ENCODE measurements around the gene PIAS4.
A peak's percentile ranks its signal among the peaks of the same experiment; 100 is the strongest.
"Not testable (repeated sequence)": the region's sequence is repeated elsewhere in the genome, so short reads cannot be mapped to it uniquely, and the experiment has no call there.

Gene PIAS4, protein sequence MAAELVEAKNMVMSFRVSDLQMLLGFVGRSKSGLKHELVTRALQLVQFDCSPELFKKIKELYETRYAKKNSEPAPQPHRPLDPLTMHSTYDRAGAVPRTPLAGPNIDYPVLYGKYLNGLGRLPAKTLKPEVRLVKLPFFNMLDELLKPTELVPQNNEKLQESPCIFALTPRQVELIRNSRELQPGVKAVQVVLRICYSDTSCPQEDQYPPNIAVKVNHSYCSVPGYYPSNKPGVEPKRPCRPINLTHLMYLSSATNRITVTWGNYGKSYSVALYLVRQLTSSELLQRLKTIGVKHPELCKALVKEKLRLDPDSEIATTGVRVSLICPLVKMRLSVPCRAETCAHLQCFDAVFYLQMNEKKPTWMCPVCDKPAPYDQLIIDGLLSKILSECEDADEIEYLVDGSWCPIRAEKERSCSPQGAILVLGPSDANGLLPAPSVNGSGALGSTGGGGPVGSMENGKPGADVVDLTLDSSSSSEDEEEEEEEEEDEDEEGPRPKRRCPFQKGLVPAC

DNA sequence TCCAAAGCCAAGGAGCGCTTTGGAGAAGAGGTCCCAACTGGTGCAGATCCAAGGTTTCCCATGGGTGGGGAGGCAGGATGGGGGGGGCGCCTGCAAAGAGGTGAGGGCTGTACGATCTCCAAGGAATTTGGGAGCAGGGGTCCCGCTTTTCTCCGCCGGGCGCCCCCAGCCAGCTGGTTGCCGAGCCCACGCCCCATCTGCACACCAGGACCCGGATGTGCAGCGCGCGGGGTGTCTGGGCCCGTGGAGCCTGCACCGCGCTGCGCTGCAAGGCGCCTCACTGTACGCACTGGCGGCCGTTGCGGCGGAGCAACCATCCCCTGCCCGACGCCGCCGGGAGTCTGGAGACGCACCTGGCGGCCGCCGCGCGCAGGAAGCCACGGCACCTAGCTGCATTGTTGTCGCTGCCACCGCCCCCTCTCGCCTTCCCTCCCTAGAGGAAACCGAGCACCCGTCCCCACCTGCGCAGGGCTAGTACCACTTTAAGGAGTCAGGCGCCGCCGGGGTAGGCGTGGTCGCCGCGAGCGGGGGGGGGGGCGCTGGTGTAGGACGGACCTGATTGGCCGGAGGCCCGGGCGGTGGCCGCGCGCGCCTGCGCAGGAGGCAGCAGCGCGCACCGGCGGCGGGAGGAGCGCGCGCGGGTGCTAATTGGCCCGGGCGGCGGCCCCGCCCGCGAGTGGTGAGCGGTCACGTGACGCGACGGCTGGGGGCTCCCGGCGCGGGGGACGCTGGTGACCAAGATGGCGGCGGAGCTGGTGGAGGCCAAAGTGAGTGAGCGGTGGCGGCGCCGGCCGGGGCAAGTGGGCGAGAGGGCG lies at the start of gene PIAS4:
Gene PIAS4 (plus strand): TSS at position 716 of the 815 bp plus-strand sequence. CDS start 25 bp downstream, at position 741.
- peaks cover 23% of the 10 kb centered on the region for H3K4me1 Mint-ChIP-seq (ENCODE audit: low read depth)
- peak within 1 kb of the TSS; percentile 70 for H3K27ac Mint-ChIP-seq
- H3K27me3 Mint-ChIP-seq, result no peaks in the 10 kb centered on the region
- H3K9me3 Mint-ChIP-seq (ENCODE audit: low read depth), result no peaks in the 10 kb centered on the region
- no peaks in the 10 kb centered on the region for H3K36me3 Mint-ChIP-seq
- peak within 1 kb of the TSS; percentile 88 for H3K4me3 Mint-ChIP-seq

DNA sequence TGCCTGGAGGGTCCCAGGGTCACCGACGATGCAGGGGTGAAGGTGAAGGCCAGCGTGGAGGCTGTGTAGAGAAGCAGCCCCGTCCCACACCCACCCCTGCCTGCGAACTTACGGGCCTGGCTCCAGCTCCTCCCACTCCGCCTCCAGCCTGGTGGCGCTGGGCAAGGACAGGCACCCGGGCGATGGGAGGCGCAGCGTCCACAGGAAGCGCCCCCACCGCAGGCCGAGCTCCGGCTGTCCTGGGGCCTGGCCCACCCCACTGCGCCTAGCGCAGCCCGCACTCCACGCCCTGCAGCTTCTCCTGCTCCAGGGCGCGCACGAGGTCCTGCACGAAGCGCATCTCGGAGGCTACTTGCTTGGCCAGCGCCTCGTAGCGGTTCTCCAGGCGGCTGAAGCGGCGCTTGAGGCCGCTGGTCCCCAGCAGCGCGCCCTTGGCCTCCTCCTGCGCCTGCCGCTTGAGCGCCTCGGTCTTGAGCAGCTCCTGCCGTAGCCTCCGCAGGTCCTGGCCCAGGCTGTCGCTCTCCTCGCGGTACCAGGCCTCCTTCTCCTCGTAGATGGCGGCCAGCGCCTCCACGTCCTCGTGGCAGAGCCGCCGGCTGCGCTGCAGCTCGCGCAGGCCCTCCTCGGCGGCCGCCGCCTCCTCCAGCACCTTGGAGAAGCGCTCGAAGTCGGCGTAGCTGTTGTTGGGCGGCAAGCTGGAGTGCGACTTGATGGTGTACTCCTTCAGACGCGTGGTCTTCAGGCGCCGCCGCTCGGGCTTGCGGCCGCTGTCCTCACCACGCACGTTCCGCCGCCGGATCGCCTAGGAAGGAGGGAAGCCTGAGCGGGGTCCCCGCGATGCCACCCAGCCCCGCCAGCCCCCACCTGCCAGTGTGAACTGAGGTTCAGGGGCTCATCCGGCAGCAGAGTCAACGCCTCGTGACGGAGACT lies 48.4 kb upstream of the PIAS4 start:
- Mint-ChIP-seq H3K9me3 (ENCODE audit: low read depth) (no peaks in the 10 kb centered on the region), H3K27me3 (no peaks in the 10 kb centered on the region), H3K4me1 (ENCODE audit: low read depth) (no peaks in the 10 kb centered on the region), H3K36me3 (no peaks in the 10 kb centered on the region), H3K4me3 (no peak overlapping the region), H3K27ac (no peak overlapping the region)

DNA sequence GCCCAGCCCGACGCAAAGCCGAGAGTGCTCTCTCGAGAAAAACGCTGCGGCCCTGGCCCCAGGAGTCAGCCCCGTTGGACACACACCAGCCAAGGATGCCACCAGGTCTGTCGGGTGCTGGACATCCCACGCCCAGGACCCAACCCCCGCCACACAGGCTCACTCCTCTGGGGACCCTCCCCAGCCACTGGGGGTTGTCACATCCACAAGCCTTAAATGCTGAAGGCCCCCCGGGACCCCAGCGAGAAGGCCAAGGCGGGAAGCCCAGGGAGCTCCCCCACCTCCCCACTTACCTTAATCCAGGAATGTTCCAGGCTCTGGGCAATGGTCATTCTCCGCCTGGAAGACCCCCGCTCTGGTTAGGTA lies 47.8 kb upstream of the PIAS4 start:
- Mint-ChIP-seq H3K27me3 (no peaks in the 10 kb centered on the region), H3K4me1 (ENCODE audit: low read depth) (no peaks in the 10 kb centered on the region), H3K36me3 (no peaks in the 10 kb centered on the region), H3K27ac (no peak overlapping the region), H3K4me3 (no peak overlapping the region), H3K9me3 (ENCODE audit: low read depth) (no peaks in the 10 kb centered on the region)

DNA sequence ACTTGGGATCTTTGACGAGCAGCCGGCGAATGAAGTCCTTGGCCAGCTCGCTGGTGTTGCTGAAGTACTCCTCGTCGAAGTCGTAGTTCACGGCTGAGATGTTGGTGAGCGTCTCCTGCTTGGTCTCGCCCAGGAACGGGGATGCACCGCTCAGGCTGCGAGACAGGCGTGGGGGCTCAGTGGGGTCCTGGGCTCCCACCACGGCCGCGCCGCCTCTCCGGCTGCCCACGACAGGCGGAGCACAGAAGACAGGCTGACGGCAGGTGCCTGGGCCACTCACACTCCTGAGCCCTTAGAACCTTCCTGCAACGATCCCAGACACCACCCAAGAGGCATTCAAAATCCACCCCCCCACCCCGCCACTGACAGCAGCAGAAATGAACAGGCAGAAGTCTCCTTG lies 46.5 kb upstream of the PIAS4 start:
- Mint-ChIP-seq H3K4me1 (ENCODE audit: low read depth) (no peaks in the 10 kb centered on the region), H3K4me3 (no peak overlapping the region), H3K27ac (no peak overlapping the region)

GRCh38 chr19:3963458-3964255 lies 43.9 kb upstream of the PIAS4 start:
- no peak overlapping the region for H3K27ac Mint-ChIP-seq
- H3K9me3 Mint-ChIP-seq (ENCODE audit: low read depth), result no peaks in the 10 kb centered on the region
- peaks cover 11% of the 10 kb centered on the region for H3K4me1 Mint-ChIP-seq (ENCODE audit: low read depth)
- H3K27me3 Mint-ChIP-seq, result no peaks in the 10 kb centered on the region
- H3K36me3 Mint-ChIP-seq, result no peaks in the 10 kb centered on the region
- no peak overlapping the region for H3K4me3 Mint-ChIP-seq

More for the DNA sequence above, 46.5 kb upstream of the PIAS4 start:
- Mint-ChIP-seq H3K27me3 (no peaks in the 10 kb centered on the region), H3K9me3 (ENCODE audit: low read depth) (no peaks in the 10 kb centered on the region), H3K36me3 (no peaks in the 10 kb centered on the region)

GRCh38 chr19:3964256-3965194 lies 43.0 kb upstream of the PIAS4 start:
- no peaks in the 10 kb centered on the region for H3K36me3 Mint-ChIP-seq

GRCh38 chr19:3966051-3967017 lies 41.2 kb upstream of the PIAS4 start:
- Mint-ChIP-seq H3K36me3 (no peaks in the 10 kb centered on the region), H3K27ac (no peak overlapping the region), H3K27me3 (no peaks in the 10 kb centered on the region)

More at GRCh38 chr19:3964256-3965194, 43.0 kb upstream of the PIAS4 start:
- Mint-ChIP-seq H3K4me1 (ENCODE audit: low read depth) (peaks cover 14% of the 10 kb centered on the region), H3K4me3 (no peak overlapping the region), H3K27me3 (no peaks in the 10 kb centered on the region), H3K9me3 (ENCODE audit: low read depth) (no peaks in the 10 kb centered on the region), H3K27ac (no peak overlapping the region)

DNA sequence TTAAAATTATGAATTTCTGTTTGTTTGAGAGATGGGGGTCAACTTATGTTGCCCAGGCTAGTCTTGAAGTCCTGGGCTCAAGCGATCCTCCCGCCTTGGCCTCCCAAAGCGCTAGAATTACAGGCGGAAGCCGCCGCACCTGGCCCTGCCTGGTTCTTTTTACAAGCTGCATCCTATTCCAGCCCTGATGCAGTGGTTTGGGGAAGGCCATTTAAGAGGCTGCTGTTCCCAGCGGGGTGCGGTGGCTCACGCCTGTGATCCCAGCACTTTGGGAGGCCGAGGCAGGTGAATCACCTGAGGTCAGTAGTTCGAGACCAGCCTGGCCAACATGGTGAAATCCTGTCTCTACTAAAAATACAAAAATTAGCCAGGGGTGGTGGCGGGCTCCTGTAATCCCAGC lies 39.6 kb upstream of the PIAS4 start:
- H3K27me3 Mint-ChIP-seq; H3K4me3 Mint-ChIP-seq; H3K36me3 Mint-ChIP-seq; H3K27ac Mint-ChIP-seq; H3K9me3 Mint-ChIP-seq (ENCODE audit: low read depth): not testable (repeated sequence)
- peaks cover 28% of the 10 kb centered on the region for H3K4me1 Mint-ChIP-seq (ENCODE audit: low read depth)

More at GRCh38 chr19:3966051-3967017, 41.2 kb upstream of the PIAS4 start:
- Mint-ChIP-seq H3K4me3 (no peak overlapping the region), H3K9me3 (ENCODE audit: low read depth) (no peaks in the 10 kb centered on the region), H3K4me1 (ENCODE audit: low read depth) (peaks cover 26% of the 10 kb centered on the region)

DNA sequence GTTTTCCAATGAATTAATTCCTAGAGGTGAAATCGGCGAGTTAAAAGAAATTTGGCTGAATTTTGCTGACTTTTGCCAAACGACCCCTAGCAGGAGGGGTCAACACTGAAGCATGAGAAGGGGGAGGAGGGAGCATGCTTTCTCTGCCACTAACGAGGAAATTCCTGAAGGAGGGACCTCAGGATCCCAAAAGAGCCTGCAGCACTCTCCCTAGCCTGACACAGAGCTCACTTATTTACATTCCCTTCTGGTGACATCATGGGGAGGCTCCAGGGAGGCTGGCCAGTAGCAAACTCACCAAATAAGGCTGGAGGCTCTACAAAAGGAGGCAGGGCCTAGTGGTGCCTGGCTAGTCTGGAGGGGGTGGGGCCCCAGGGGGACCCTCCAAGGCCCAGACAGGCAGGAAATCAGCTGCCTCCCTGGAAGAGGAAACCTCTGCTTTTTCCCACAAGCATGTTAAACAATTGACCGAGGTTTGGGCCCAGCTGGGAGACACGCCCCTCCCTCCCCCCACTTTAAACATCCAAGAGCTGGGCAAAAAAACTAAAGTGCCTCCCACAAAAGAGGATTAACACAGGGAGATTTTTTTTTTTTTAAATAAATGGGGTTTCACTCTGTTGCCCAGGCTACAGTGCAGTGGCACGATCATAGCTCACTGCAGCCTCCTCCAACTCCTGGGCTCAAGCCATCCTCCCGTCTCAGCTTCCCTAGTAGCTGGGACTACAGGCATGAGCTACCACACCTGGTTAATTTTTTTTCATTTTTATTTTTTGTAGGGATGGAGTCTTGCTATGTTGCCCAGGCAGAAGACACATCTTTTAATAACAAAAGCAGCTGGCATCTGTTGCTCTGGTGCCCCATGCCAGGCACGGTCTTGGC lies 38.7 kb upstream of the PIAS4 start:
- no peaks in the 10 kb centered on the region for H3K27me3 Mint-ChIP-seq
- peak overlapping the region; percentile 61 for H3K27ac Mint-ChIP-seq
- no peaks in the 10 kb centered on the region for H3K36me3 Mint-ChIP-seq
- H3K9me3 Mint-ChIP-seq (ENCODE audit: low read depth), result no peaks in the 10 kb centered on the region
- H3K4me3 Mint-ChIP-seq, result peak overlapping the region; percentile 88
- H3K4me1 Mint-ChIP-seq (ENCODE audit: low read depth), result peaks cover 28% of the 10 kb centered on the region

DNA sequence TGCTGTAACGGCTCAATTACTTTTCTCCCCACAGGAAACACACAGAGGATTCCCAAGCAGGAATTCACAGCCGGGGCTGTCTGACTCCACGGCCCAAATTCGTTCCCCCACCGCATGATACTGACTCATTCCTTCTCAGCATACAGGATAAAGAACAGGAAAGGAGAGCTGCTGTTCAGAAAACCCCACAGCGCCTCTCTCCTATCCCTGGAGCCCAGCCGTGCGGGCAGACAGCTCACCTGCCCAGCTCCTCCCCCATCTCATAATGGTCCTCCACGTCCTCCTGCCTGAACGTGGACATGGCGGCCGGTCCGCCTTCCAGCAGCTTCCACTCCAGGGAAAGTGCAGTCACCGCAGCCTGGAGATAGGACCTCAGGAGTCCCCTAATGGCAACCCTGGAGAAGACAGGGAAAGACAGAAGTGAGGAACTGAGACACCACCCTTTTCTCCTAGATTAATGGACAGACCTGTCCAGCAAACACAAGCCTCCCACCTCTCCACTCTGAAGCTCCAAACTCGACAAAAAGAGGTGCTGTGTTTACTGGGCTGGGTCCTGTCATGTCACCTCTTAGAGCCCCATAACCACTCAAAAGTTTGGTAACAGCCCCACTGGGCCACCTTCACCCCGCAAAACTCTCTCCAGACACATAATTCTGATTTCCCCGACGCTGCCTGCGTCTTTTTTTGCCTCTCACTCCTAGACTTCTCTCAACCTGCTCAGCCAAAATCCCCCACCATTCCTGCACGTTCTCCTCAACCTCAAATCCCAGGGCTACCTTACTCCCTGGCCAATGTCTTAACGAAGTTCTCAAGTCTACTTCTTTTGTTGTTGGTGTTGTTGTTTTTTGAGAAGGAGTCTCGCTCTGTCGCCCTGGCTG lies 37.9 kb upstream of the PIAS4 start:
- no peaks in the 10 kb centered on the region for H3K27me3 Mint-ChIP-seq
- no peaks in the 10 kb centered on the region for H3K9me3 Mint-ChIP-seq (ENCODE audit: low read depth)
- peak overlapping the region; percentile 67 for H3K27ac Mint-ChIP-seq
- no peaks in the 10 kb centered on the region for H3K36me3 Mint-ChIP-seq
- H3K4me3 Mint-ChIP-seq, result peak overlapping the region; percentile 88
- H3K4me1 Mint-ChIP-seq (ENCODE audit: low read depth), result peaks cover 28% of the 10 kb centered on the region

DNA sequence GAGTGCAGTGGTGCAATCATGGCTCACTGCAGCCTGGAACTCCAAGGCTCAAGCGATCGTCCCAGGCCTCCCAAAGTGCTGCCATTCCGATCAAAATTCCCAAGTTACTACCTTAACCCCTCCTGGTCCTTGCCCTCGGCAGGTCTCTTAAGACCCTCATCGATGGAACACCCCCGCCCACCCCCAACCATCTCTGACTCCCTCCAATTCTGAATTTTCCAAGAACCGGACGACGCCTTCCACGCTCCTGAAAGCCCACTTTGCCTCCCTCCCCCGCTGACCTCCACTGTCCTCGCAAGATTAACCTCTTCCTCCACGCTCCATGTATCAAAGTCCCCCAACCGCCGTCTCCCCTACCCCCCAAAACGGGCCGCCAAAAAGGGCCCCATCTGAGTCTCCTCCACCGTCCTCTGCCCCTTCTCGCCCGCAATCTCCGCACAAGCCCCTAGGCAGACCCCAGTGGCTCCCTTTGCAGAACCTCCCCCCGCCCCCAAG lies 37.2 kb upstream of the PIAS4 start:
- no peaks in the 10 kb centered on the region for H3K36me3 Mint-ChIP-seq
- peak overlapping the region; percentile 88 for H3K4me3 Mint-ChIP-seq
- H3K4me1 Mint-ChIP-seq (ENCODE audit: low read depth), result peaks cover 28% of the 10 kb centered on the region
- H3K9me3 Mint-ChIP-seq (ENCODE audit: low read depth), result no peaks in the 10 kb centered on the region
- H3K27ac Mint-ChIP-seq, result peak overlapping the region; percentile 67
- no peaks in the 10 kb centered on the region for H3K27me3 Mint-ChIP-seq

Data from activated naive CD8-positive, alpha-beta T cell (primary cell).